GM12878 (cell line): Measurements from ENCODE around the gene SLC35A4.

ENCODE experiments used
- CHD2 ChIP-seq: IDR thresholded peaks from 2 replicates; pipeline ENCODE4 v1.6.1; 2011; ENCODE audit warnings: low read depth, low read length, improper control_type of control experiment, borderline replicate concordance
- NR2C1 ChIP-seq: fragments of 450-650 bp; IDR thresholded peaks from 2 replicates; pipeline ENCODE4 v1.6.1; 2017; ENCODE audit warnings: antibody characterized with exemption, mild to moderate bottlenecking, moderate library complexity
- SUZ12 ChIP-seq: fragments of 200-600 bp; sonication (generic); IDR thresholded peaks from one replicate; pipeline ENCODE4 v1.6.1; 2018; ENCODE audit warnings: antibody characterized with exemption, mild to moderate bottlenecking; ENCODE audit not compliant: unreplicated experiment
- TF ChIP-seq, protein P1 (sequence below): fragments of 450-650 bp; formaldehyde crosslinking; IDR thresholded peaks from 2 replicates; pipeline ENCODE4 v1.4.0; 2020; ENCODE audit warnings: mild to moderate bottlenecking, moderate library complexity
- TF ChIP-seq, protein P2 (sequence below), 3 experiments: IDR thresholded peaks in 2 of 3; conservative IDR thresholded peaks in 1 of 3; 2 replicates each; pipeline ENCODE4 v1.5.1; 2011; ENCODE audit warnings: low read depth in 3 of 3, low read length in 3 of 3, mild to moderate bottlenecking in 3 of 3, control low read depth in 2 of 3, moderate library complexity in 2 of 3, inconsistent platforms in 1 of 3, mixed read lengths in 1 of 3; ENCODE audit not compliant: control insufficient read depth in 2 of 3, insufficient read depth in 1 of 3; ENCODE audit errors: extremely low read depth in 1 of 3

DNA sequence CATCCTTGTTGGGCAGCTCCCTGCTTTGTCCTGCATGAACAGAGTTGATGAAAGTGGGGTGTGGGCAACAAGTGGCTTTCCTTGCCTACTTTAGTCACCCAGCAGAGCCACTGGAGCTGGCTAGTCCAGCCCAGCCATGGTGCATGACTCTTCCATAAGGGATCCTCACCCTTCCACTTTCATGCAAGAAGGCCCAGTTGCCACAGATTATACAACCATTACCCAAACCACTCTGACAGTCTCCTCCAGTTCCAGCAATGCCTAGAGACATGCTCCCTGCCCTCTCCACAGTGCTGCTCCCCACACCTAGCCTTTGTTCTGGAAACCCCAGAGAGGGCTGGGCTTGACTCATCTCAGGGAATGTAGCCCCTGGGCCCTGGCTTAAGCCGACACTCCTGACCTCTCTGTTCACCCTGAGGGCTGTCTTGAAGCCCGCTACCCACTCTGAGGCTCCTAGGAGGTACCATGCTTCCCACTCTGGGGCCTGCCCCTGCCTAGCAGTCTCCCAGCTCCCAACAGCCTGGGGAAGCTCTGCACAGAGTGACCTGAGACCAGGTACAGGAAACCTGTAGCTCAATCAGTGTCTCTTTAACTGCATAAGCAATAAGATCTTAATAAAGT is 3.9 kb downstream of the SLC35A4 start:
- TF ChIP-seq, protein P1, sequence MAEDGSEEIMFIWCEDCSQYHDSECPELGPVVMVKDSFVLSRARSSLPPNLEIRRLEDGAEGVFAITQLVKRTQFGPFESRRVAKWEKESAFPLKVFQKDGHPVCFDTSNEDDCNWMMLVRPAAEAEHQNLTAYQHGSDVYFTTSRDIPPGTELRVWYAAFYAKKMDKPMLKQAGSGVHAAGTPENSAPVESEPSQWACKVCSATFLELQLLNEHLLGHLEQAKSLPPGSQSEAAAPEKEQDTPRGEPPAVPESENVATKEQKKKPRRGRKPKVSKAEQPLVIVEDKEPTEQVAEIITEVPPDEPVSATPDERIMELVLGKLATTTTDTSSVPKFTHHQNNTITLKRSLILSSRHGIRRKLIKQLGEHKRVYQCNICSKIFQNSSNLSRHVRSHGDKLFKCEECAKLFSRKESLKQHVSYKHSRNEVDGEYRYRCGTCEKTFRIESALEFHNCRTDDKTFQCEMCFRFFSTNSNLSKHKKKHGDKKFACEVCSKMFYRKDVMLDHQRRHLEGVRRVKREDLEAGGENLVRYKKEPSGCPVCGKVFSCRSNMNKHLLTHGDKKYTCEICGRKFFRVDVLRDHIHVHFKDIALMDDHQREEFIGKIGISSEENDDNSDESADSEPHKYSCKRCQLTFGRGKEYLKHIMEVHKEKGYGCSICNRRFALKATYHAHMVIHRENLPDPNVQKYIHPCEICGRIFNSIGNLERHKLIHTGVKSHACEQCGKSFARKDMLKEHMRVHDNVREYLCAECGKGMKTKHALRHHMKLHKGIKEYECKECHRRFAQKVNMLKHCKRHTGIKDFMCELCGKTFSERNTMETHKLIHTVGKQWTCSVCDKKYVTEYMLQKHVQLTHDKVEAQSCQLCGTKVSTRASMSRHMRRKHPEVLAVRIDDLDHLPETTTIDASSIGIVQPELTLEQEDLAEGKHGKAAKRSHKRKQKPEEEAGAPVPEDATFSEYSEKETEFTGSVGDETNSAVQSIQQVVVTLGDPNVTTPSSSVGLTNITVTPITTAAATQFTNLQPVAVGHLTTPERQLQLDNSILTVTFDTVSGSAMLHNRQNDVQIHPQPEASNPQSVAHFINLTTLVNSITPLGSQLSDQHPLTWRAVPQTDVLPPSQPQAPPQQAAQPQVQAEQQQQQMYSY (CRISPR knock-in tag), result no peak
- TF ChIP-seq NR2C1 (no peak), CHD2 (no peak), SUZ12 (no peak)
- TF ChIP-seq, protein P2, sequence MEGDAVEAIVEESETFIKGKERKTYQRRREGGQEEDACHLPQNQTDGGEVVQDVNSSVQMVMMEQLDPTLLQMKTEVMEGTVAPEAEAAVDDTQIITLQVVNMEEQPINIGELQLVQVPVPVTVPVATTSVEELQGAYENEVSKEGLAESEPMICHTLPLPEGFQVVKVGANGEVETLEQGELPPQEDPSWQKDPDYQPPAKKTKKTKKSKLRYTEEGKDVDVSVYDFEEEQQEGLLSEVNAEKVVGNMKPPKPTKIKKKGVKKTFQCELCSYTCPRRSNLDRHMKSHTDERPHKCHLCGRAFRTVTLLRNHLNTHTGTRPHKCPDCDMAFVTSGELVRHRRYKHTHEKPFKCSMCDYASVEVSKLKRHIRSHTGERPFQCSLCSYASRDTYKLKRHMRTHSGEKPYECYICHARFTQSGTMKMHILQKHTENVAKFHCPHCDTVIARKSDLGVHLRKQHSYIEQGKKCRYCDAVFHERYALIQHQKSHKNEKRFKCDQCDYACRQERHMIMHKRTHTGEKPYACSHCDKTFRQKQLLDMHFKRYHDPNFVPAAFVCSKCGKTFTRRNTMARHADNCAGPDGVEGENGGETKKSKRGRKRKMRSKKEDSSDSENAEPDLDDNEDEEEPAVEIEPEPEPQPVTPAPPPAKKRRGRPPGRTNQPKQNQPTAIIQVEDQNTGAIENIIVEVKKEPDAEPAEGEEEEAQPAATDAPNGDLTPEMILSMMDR (IDR thresholded peaks at IDR 0.05 in 2 of 3, conservative IDR thresholded peaks at IDR 0.05 in 1 of 3; ENCODE audit: control insufficient read depth in 2 of 3, extremely low read depth in 1 of 3, insufficient read depth in 1 of 3, low read depth in 3 of 3, low read length in 3 of 3), result no peak
